ENCODE data around the gene PAMR1.

The PAMR1 gene

GRCh38 chr11:35389897-35390465 lies 135.4 kb downstream of the PAMR1 start:
- H3K4me3 ChIP-seq (replicated peaks; ENCODE audit: low read depth, low read length) = no peak overlapping the region
- DNase-seq (ENCODE audit: low read depth) = no peak
- no peak for TF ChIP-seq CTCF (IDR thresholded peaks at IDR 0.05; ENCODE audit: low read length, missing control alignments)

DNA sequence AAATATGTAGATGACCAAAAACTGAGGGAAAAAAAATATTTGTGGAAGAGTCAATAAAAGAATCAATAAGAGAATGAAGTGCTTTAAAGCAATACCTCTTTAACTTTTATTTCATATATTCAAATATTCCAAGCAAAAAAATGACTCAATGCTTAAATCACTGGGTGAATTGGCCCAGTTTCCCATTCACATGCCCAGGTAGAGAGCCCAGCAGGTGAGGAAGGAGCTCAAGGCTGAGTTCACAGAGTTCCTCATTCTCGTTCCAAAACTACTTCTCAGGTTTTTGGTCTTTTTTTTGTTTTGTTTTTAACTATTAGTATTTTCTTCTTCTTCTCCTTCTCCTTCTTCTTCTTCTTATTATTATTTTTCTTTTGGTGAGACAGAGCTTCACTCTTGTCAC lies 136.3 kb downstream of the PAMR1 start:
- H3K4me3 ChIP-seq (replicated peaks; ENCODE audit: low read depth, low read length) = no peak overlapping the region
- TF ChIP-seq CTCF (IDR thresholded peaks at IDR 0.05; ENCODE audit: low read length, missing control alignments) = no peak
- DNase-seq (ENCODE audit: low read depth) = no peak

DNA sequence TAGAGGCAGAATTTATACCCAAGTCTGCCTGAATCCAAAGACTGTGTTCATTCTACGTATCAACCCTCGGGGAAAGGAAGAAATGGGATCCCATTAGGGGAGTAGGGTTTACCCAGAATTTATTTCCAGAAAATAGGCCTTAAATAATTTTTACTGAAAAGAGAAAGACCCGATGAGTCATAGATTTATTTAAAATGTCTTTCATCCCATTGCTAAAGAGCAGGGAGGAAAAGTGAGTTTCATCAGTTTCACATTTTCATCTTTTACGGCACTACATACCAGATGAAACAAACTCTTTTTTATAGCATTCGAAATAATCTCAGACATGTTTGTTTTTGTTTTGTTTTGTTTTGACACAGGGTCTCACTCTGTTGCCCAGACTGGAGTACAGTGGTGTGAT lies 137.4 kb downstream of the PAMR1 start:
- no peak for DNase-seq (ENCODE audit: low read depth)
- no peak overlapping the region for H3K4me3 ChIP-seq (replicated peaks; ENCODE audit: low read depth, low read length)
- no peak for TF ChIP-seq CTCF (IDR thresholded peaks at IDR 0.05; ENCODE audit: low read length, missing control alignments)

- no peak for TF ChIP-seq CTCF (IDR thresholded peaks at IDR 0.05; ENCODE audit: low read length, missing control alignments)
- H3K4me3 ChIP-seq (replicated peaks; ENCODE audit: low read depth, low read length) = no peak overlapping the region
- DNase-seq (ENCODE audit: low read depth) = peak; percentile 20
These were observed 138.1 kb downstream of the PAMR1 start for GRCh38 chr11:35387111-35387982.

DNA sequence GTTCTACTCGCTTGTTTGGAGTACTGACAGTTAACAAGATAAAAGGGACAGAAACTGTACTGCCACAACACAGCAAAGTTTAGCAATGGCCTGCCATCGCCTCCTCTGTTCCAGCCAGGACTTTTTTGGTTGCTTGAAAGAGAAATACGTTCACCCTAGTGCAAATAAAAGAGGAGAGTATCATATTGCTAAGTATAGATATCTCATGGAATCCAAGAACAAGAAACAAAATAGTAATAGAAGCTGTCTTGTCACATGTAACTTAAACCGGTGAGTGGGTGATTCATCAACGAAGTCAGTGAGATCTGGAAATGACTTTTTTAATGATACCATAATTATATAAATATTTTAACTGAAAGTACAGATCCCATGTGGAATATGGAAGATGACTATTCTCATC lies 141.5 kb downstream of the PAMR1 start:
- no peak overlapping the region for H3K4me3 ChIP-seq (replicated peaks; ENCODE audit: low read depth, low read length)
- TF ChIP-seq CTCF (IDR thresholded peaks at IDR 0.05; ENCODE audit: low read length, missing control alignments) = no peak
- no peak for DNase-seq (ENCODE audit: low read depth)

All from fibroblast of pulmonary artery (primary cell).